ENCODE measurements around the gene ZNF148.
A peak's percentile ranks its signal among the peaks of the same experiment; 100 is the strongest.

Gene ZNF148

GRCh38 chr3:125292015-125292414 lies 83.1 kb downstream of the ZNF148 start:
- TF ChIP-seq, protein P1, sequence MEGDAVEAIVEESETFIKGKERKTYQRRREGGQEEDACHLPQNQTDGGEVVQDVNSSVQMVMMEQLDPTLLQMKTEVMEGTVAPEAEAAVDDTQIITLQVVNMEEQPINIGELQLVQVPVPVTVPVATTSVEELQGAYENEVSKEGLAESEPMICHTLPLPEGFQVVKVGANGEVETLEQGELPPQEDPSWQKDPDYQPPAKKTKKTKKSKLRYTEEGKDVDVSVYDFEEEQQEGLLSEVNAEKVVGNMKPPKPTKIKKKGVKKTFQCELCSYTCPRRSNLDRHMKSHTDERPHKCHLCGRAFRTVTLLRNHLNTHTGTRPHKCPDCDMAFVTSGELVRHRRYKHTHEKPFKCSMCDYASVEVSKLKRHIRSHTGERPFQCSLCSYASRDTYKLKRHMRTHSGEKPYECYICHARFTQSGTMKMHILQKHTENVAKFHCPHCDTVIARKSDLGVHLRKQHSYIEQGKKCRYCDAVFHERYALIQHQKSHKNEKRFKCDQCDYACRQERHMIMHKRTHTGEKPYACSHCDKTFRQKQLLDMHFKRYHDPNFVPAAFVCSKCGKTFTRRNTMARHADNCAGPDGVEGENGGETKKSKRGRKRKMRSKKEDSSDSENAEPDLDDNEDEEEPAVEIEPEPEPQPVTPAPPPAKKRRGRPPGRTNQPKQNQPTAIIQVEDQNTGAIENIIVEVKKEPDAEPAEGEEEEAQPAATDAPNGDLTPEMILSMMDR (conservative IDR thresholded peaks at IDR 0.05; ENCODE audit: low read depth, low read length) = no peak
- H3K4me3 ChIP-seq (ENCODE audit: low read depth, low read length) = no peak overlapping the region
- DNase-seq (ENCODE audit: low read depth) = no peak

DNA sequence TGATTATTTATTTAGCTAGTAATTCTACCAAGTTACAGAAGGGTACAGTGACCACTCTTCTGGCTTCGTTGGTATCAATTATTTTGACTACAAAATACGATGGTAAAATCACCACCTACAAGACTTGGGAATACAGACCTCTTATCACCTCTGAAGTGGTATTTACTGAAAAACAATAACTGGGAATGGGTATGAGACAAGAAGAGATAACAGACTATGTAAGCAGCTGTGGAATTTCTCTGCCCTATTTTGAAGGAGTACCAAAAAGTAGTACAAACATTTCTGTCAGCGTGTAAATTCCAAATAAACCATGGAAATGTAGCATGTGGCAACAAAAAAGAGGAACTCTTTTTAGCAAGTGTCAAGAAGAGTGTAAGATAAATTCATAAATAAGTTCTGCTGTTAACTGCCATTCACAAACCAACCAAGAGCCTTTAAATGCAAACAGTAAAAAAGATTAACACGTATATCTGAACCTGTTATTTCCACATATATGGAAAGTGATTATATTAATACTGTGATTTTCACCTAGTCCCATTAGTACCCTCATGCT lies 85.6 kb downstream of the ZNF148 start:
- TF ChIP-seq, protein P1 (conservative IDR thresholded peaks at IDR 0.05; ENCODE audit: low read depth, low read length) = no peak
- DNase-seq (ENCODE audit: low read depth) = no peak
- H3K4me3 ChIP-seq (ENCODE audit: low read depth, low read length) = no peak overlapping the region

- TF ChIP-seq, protein P1 (conservative IDR thresholded peaks at IDR 0.05; ENCODE audit: low read depth, low read length) = no peak
- no peak overlapping the region for H3K4me3 ChIP-seq (ENCODE audit: low read depth, low read length)
- DNase-seq (ENCODE audit: low read depth) = no peak
These were observed 87.9 kb downstream of the ZNF148 start for GRCh38 chr3:125287248-125287647.

DNA sequence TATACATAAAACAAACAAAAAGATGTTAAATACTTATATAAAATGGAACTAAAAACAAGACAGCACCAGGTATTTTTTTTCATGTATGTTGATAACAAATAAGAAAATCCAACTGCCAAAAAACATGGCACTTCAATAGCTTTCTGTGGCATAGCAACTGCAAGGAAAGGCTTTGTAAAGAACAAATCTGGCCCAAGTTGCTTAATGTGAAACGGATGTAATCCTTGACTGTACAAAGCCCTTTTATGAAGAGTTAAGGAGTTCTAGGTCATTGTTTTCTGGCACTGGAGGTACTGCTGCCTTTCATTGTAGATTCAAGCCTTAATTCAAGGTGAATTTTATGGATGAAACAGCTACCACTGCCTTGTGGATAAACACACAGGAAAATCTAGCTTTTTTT lies 93.7 kb downstream of the ZNF148 start:
- DNase-seq (ENCODE audit: low read depth) = no peak
- TF ChIP-seq, protein P1 (conservative IDR thresholded peaks at IDR 0.05; ENCODE audit: low read depth, low read length) = no peak

DNA sequence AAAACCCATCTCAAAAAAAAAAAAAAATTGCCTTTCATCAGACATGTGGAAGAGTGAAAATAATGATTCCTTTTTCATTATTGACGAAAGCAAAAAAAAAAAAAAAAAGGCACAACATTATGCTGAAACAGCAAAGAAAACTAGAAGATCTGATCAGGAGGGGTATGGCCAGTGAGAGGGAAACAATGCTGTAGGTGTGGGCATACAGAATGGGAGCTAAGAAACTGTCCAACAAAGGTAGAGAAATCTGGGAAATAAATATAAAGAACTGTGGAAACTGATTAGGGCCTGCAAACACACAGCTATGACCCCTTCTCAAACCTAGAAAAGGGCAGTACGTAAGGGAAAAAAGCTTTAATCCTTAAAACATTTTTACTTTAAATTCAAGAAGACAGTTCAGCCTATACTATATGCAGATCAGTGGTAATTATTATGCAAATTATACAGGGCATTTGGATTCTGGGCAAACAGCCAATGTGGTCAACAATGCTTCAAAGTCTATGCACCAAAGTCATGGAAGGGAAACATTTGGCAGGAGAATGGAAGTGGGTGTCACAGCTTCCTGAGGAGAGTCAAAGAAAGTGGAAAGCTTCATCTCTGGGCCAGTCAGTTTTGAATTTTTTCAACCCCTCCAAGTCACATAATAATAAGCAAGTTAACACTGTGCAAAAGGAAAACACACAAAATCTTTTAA lies 94.3 kb downstream of the ZNF148 start:
- DNase-seq (ENCODE audit: low read depth) = peak; percentile 52
- TF ChIP-seq, protein P1 (conservative IDR thresholded peaks at IDR 0.05; ENCODE audit: low read depth, low read length) = no peak
- no peak overlapping the region for H3K4me3 ChIP-seq (ENCODE audit: low read depth, low read length)

More for the DNA sequence above, 93.7 kb downstream of the ZNF148 start:
- H3K4me3 ChIP-seq (ENCODE audit: low read depth, low read length) = no peak overlapping the region

DNA sequence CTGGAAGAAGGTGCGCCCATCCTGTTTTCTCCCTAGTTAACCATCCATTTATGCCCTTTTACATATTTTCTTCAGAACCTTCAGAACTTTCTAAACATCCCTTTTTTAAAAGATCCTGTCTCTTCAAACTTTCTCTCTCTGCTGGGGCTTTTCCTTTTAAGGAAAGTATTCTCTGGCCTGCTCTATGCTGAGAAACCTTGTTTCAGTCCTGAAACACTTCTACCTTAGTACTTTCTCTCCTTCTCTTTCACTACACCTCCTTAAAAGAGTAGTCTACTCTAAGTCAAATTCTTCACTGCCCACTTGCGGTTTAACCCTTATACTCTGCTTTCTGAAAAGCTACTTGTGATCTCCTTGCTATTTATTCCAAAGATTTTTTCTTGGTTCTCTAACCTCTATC lies 97.0 kb downstream of the ZNF148 start:
- H3K4me3 ChIP-seq (ENCODE audit: low read depth, low read length) = no peak overlapping the region
- TF ChIP-seq, protein P1 (conservative IDR thresholded peaks at IDR 0.05; ENCODE audit: low read depth, low read length) = no peak
- no peak for DNase-seq (ENCODE audit: low read depth)

GRCh38 chr3:125271127-125271526 lies 104.0 kb downstream of the ZNF148 start:
- DNase-seq (ENCODE audit: low read depth) = no peak
- no peak overlapping the region for H3K4me3 ChIP-seq (ENCODE audit: low read depth, low read length)
- TF ChIP-seq, protein P1 (conservative IDR thresholded peaks at IDR 0.05; ENCODE audit: low read depth, low read length) = no peak
